ENCODE data around the gene RTCB. TPM values are rescaled to one million over a fixed set of nuclear protein-coding genes. Genes with fewer than 3 reads are reported as not detected.

Gene RTCB
- total RNA-seq, 1 donor from 2014 or later, result 106 TPM

DNA sequence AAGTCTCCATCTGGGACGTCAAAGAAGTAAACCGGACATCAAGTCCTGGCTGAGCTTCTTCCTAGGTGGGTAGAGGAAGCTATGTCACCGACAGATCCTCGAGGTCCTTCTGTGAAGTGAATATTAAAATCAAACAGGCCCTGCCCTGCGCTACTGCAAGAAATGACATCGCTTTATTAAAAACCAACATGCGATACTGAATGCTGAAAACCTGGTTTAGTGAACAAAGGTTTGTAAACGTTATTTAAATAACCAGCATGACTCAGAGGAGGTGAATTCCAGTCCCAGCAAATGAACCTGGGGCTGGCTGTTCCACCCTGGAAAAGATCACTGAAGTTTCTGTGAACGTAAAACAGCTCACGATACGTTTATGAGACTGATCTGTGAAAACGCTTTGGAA is 645 bp downstream of the RTCB start:
- peak; percentile 39 for DNase-seq (ENCODE audit: low read depth)
- peak overlapping the region; percentile 99 for H3K4me3 ChIP-seq (ENCODE audit: low read depth, low read length)
- TF ChIP-seq, protein P1, sequence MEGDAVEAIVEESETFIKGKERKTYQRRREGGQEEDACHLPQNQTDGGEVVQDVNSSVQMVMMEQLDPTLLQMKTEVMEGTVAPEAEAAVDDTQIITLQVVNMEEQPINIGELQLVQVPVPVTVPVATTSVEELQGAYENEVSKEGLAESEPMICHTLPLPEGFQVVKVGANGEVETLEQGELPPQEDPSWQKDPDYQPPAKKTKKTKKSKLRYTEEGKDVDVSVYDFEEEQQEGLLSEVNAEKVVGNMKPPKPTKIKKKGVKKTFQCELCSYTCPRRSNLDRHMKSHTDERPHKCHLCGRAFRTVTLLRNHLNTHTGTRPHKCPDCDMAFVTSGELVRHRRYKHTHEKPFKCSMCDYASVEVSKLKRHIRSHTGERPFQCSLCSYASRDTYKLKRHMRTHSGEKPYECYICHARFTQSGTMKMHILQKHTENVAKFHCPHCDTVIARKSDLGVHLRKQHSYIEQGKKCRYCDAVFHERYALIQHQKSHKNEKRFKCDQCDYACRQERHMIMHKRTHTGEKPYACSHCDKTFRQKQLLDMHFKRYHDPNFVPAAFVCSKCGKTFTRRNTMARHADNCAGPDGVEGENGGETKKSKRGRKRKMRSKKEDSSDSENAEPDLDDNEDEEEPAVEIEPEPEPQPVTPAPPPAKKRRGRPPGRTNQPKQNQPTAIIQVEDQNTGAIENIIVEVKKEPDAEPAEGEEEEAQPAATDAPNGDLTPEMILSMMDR (conservative IDR thresholded peaks at IDR 0.05; ENCODE audit: low read depth, low read length), result no peak

DNA sequence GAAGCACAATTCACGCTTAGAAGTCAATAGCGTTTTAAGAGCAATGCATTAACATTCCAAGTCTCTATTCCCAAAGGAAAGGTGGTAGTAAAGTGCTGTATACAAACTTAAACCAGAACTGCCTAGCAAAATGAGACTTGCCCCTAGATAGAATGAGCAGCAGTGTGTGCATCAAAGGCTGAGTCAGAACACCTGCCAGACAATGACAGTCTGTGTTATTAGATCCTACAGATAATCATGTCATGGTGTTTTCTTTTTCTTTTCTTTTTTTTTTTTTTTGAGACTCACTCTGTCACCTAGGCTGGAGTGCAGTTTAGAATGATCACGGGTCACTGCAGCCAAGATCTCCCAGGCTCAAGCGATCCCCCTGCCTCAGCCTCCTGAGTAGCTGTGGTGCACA is 1.6 kb downstream of the RTCB start:
- no peak for DNase-seq (ENCODE audit: low read depth)
- TF ChIP-seq, protein P1 (conservative IDR thresholded peaks at IDR 0.05; ENCODE audit: low read depth, low read length), result no peak
- peak overlapping the region; percentile 99 for H3K4me3 ChIP-seq (ENCODE audit: low read depth, low read length)

DNA sequence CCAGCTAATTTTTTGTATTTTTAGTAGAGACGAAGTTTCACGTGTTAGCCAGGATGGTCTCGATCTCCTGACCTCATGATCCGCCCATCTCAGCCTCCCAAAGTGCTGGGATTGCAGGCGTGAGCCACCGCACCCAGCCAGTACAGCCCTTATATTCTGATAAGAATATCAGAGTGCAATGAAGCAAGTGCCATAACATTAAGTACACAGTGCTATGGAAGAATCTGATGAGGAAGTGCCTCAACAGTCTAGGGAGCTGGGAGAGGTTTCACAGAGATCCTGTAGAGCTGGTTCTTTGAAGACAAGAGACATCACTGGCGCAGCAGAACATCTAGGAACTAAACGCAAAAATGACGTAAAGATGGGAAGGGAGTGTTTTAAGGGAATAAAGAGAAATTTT is 2.1 kb downstream of the RTCB start:
- TF ChIP-seq, protein P1 (conservative IDR thresholded peaks at IDR 0.05; ENCODE audit: low read depth, low read length), result no peak
- DNase-seq (ENCODE audit: low read depth), result no peak
- H3K4me3 ChIP-seq (ENCODE audit: low read depth, low read length), result no peak overlapping the region

DNA sequence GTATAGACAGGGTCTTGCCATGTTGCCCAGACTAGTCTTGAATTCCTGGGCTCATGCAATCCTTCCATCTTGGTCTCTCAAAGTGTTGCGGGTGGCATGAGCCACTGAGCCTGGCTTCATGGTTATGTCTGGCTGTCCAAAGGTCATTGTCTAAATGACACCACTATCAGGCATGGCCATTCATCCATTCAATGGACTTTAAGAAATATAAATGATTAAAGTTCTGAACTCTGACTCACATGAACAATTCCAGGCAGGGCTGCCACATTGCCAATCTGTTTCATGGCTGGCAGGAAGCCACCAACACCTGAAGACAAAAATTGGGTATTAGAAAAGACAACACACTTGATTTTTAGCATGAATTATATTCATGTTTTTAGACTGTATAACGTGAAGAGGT is 4.1 kb downstream of the RTCB start:
- DNase-seq (ENCODE audit: low read depth), result peak; percentile 41
- H3K4me3 ChIP-seq (ENCODE audit: low read depth, low read length), result no peak overlapping the region

DNA sequence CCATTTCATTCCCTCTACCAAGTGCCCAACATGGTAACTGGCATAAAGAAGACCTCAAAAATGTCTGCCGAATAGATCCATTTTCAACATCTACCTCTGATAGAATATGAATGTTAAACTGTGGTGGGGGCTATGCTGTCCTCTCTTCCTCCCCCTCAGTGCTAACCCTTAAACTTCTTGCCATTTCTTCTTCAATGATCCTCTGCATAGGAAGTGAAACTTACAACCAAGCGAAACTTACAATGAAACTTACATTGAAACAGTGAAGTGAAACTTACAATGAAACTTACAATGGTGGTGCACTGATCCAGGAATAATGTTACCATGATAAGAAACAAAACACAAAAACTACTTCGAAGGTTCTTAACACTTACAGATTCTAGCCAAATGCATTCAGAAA is 4.7 kb downstream of the RTCB start:
- H3K4me3 ChIP-seq (ENCODE audit: low read depth, low read length), result no peak overlapping the region
- TF ChIP-seq, protein P1 (conservative IDR thresholded peaks at IDR 0.05; ENCODE audit: low read depth, low read length), result no peak
- no peak for DNase-seq (ENCODE audit: low read depth)

More for the DNA sequence above, 4.1 kb downstream of the RTCB start:
- TF ChIP-seq, protein P1 (conservative IDR thresholded peaks at IDR 0.05; ENCODE audit: low read depth, low read length), result no peak

DNA sequence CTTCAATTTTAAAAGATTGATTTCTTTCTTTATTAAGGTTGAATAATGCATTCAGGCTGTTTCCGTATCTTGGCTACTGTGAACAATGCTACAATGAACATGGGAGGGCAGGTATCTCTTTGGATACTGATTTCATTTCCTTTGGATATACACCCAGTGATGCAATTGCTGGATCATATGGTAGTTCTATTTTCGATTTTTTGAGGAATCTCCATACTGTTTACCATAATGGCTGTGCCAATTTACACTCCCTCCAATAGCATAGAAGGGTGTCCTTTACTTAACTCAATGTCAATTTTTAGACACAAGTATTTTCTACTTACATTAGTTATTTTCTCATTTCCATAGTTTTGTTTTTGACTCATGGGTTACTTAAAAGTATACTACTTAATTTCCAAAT is 8.0 kb downstream of the RTCB start:
- no peak overlapping the region for H3K4me3 ChIP-seq (ENCODE audit: low read depth, low read length)

DNA sequence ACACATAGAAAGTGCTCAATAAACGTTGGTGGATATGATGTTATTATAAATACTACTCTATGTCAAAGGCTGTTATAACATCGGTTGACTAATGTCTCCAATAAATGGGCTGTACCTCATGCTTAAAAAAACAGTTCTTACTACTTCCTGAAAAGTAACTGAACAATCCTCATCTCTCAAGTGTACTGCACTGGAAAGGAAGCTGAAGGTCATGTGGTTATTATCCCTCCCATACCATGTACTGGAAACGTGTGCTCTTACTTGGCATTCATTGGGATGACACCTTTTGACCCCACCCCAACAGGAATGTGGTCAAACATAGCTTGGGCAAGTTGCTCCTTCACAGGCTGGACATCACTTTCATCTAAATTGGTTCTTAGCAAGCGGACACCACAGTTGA is 10.6 kb downstream of the RTCB start:
- H3K4me3 ChIP-seq (ENCODE audit: low read depth, low read length), result no peak overlapping the region
- TF ChIP-seq, protein P1 (conservative IDR thresholded peaks at IDR 0.05; ENCODE audit: low read depth, low read length), result no peak
- no peak for DNase-seq (ENCODE audit: low read depth)

More for the DNA sequence above, 8.0 kb downstream of the RTCB start:
- TF ChIP-seq, protein P1 (conservative IDR thresholded peaks at IDR 0.05; ENCODE audit: low read depth, low read length), result no peak
- no peak for DNase-seq (ENCODE audit: low read depth)
